ENCODE results near the gene FSIP1. TPM values are rescaled to one million over a fixed set of nuclear protein-coding genes. Genes with fewer than 3 reads are reported as not detected.

The FSIP1 gene
- total RNA-seq, 1 experiment from 2014 or later: 1.1 TPM

DNA sequence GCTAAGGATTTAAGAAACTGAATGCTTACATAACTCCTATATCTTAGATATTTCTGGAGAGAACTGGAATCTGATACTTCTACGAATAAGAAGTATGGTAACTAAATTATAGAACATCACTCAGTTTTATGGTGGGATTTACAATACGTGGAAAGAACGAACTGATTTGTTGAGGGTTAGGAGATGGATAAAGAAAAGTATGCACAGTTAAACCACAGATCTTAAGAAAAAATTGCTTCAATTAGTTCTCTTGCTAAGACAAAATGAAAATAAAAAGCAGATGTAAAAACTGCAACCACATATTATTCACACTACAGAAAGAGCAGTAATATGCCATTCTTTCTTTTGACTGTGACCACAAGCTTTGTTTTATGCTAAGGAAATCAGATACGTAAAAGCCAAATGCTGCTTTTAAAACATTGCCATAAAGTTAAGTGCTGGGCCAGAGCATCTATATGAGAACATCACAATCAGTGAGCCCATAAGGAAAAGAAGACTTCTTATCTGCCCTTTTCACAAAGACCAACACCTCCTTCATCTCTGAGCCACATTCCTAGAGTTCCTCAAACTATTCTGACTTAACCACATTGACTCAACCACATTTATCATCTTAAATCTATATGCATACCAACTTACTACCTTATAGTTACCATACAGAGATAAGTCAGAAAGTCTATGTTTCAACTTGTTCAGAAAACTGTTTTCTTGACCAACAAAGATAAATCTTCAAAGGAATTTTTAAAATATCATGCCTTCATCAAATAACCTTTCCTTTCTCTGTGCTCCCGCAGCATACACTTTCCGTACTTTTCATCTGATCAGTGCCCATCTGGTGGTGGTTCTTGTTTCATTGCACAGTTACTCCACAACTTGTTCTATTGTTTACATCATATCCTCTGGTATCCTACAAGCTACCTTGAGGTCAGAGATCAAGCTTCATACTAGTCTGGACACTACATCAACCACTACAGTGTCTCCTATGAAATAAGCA, 61.7 kb downstream of the FSIP1 start:
- DNase-seq (ENCODE audit: low read depth): peak; percentile 49

DNA sequence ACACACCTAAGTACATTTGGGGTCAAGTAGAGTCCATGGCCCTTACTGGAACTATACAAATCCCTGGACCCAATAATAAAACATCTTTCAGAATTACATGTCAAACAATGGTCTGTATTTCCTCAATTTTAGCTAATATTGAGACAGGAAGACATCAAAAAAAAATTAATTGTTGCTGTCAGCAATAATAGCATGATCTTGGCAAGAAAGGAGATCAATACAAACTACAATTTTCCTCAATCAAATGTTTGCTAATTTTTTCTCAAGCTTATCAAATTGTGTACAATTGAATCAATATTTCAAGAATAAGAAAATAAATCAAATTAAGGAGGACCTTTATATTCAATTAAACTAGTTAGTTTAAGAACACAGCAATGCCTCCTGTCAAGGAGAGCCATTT, 62.6 kb downstream of the FSIP1 start:
- no peak for DNase-seq (ENCODE audit: low read depth)

DNA sequence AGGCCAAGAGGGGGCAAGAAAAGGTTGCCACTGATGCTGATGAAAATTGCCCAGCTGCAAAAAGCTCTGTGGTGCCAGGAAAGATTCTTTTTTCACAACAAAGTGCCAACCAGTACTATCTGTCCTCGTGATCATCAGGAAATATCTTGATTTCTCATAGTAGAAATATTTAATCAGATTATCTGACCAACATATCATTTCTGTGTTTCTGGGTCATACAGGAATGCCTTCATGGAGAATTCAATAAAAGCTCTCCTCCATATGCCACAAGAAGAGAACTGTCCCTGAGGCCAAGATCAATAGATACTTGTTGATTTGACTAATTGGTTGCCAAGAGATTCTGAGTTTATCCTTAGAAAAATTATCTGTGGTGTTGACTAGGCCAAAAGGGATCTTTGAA, 63.5 kb downstream of the FSIP1 start:
- no peak for DNase-seq (ENCODE audit: low read depth)

DNA sequence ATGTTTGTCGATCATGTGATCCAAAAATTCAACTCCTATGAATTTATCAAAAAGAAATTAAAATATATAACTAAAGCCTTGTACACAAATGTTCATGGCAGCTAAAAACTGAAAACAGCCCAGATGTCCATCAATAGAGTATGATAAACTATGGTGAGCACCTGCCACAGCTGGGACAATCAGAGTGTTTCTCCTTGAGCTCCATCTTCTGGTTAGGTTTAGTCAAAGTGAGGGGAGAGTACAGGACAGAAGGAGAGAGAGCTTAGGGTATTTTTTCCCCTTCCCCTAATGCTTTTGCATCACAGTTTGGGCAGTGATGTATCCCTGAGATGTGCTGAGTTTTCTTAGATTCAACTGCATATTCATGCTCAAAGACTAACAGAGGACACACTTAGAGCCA, 65.5 kb downstream of the FSIP1 start:
- DNase-seq (ENCODE audit: low read depth): no peak

DNA sequence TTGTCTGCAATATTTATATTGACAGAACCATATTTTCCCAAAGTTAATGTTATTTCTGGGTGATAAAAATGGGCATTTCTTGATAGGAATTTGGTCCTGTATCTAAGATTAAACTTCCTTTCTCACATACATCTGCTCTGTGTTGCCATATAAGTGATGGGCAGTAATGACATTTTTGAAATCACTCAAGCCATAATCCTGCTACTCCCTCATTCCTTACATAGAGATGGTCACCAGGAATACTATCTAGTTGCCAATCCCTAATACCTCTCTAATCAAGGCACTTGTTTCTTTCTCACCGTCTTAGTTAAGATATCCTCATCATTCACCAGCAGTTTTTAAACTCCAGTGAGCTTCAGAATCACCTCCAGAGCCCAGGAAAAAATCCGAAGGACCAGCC, 68.4 kb downstream of the FSIP1 start:
- DNase-seq (ENCODE audit: low read depth): no peak

DNA sequence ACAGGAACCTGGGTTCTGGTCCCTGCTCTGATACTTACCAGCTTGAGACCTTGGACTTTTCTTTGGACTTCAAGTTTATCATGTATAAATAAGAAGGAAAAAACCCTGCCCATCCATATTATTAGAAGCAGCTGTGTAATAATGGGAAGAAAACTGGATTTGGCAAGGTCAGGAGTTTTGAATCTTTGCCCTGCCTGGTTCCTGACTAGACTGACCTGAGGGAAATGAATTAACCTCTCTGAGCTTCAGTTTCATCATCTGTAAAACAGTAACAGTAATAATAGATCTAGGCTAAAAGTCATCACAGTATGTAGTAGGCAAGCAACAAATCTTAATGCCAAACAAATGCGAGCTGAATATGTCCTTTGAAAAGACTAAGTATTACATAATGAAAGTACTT, 68.8 kb downstream of the FSIP1 start:
- DNase-seq (ENCODE audit: low read depth): no peak

DNA sequence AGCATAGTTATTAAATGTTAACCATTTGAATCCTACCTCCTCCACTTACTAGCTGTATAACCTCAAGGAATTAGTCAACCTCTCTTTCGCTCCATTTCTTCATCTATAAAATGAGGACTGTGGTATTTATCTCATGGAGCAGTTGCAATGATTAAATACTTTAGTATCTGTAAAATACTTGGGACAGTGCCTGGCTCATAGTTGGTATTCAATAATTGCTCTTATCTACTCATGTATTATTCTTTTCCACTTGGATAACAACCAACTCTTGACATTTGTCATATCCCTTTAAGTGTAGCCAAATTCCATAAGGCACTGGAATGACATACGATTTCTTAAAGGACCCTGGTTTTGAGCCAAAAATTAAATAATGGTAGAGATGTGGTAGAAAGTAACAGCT, 72.0 kb downstream of the FSIP1 start:
- no peak for DNase-seq (ENCODE audit: low read depth)

DNA sequence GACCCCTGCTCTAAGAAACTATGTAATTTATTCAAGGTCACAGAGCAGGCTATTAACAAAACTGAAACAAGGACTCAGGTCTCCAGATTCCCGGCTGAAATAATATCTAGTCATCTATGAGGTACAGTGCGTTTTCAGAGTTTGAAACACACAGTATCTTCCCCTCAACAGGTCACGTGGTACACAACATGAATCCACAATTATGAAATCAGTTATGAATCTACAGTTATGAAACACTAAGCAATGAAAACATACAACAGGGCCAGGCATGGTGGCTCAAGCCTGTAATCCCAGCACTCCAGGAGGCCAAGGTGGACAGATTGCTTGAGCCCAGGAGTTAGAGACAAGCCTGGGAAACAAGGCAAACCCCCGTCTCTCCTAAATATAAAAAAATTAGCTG, 72.7 kb downstream of the FSIP1 start:
- DNase-seq (ENCODE audit: low read depth): no peak

DNA sequence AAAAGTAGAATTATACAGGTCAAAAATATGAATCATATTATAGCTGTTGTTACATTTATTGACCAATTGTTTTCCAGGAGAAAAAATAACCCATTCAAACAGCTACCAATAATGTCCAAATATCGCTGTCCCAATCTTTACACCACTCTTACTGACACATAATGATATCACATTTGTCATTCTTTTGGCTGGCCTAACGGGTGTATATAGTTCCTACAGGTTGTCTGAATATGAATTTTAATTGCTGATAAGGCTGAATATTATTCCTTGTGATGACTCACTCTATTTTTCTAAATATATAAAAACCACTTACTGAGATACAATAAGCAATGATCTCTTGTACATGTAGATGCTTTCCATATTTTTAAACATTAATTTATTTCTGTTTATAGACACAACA, 76.4 kb downstream of the FSIP1 start:
- DNase-seq (ENCODE audit: low read depth): no peak

DNA sequence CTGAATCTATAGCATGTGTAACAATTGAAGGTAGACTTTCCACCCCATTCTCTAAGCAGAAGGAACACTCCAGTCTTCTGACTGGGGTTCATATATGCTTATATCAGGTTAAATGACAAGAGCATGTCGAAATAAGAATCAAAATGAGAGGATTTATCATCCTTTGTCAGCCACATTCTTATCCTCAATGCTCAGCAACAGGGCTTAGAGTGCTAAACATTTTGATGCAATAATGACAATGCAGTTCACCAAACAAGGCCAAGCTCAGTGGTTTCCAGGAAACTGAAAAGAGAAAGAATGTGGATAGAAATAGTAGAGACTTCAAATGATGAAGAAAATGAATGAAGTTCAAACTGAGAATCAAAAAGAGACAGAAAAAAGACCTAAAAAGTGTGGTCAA, 78.0 kb downstream of the FSIP1 start:
- peak; percentile 43 for DNase-seq (ENCODE audit: low read depth)

DNA sequence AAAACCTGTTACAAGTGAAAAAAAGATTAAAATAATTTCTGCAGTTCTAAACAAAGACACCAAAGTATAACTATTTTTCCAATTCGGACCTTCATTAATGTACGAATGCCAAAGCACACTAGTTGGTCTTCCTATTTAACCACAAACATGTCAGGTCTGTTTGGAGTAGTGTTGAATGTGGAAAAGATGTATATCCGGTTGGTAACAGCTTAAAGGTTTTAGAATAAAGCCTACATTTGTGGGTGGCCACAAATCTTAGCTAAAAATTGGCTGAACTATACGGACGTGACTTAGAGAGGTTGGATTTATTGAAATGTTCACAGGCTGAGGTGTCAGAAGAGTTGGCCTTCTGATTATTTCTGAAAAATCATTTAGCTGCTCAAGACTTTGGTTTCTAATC, 78.4 kb downstream of the FSIP1 start:
- DNase-seq (ENCODE audit: low read depth): no peak

DNA sequence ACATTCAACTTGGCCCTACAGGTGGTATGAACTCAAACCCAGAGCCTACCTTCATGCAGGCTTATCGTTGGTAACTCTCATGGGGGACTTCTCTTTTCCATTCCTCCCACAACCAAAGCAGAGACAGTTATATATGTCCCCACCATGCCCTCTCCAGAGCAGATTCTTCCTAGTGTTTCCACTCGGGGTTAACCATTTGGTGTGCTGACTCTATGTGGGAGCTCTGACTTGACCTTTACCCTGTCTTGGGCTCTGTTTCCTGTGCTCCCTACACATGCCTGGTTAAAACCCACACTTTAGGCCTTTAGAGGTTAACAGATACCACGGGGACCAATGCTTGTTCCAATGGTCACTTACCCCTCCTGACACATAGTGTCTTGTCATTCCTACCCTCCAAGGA, 80.7 kb downstream of the FSIP1 start:
- no peak for DNase-seq (ENCODE audit: low read depth)

DNA sequence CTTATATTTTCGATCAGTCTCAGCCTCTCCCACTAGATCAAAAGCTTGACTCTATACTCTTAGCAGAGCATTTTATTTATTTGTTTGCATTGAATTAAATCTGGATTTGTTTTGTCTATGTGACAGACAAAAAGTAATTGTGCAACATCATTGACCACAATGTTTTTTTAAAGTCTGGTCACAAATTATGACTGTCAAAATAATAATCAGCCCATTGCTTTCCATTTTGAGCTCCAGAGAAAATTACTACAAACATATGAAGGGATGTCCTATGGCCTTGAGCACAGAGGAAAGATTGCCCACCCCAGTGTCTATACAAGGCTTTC, 82.3 kb downstream of the FSIP1 start:
- no peak for DNase-seq (ENCODE audit: low read depth)

DNA sequence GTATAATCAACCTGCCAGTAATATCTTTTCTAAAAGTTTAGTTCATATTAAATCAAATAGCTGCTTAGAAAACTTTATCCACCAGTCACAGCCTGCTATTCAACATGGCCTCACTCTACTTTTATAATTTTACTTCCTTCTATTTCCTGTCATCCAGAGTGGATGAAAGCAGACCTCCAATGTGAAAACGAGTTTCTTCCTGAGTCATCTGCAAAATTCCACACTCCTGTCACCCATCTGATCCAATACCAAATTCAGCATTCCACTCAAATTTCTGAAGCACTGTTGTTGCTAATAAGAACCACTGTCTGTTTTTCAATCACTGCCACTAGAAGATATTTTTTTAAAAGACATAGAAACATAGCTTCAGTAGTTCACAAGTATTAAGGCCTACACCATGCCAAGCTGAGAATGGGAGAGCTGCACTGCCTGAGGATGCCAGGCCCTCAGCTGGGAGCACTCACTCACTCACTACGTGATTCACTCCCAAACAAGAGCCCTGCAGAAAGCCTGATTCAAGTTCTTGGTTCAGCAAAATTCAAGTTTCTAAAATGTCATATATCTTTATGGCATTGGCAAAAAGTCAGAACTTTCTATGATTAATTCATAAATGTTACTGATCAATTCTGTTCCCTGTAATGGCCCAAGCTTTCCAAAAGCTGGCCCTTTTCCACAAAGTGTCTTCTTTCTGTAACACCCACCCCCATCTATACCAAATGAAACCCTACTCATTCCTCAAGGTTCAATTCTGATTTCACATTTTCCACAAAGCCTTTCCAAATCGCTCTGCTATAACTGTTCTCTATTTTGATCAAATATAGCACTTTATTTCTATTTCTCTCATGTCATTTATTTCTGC, 82.9 kb downstream of the FSIP1 start:
- DNase-seq (ENCODE audit: low read depth): no peak

DNA sequence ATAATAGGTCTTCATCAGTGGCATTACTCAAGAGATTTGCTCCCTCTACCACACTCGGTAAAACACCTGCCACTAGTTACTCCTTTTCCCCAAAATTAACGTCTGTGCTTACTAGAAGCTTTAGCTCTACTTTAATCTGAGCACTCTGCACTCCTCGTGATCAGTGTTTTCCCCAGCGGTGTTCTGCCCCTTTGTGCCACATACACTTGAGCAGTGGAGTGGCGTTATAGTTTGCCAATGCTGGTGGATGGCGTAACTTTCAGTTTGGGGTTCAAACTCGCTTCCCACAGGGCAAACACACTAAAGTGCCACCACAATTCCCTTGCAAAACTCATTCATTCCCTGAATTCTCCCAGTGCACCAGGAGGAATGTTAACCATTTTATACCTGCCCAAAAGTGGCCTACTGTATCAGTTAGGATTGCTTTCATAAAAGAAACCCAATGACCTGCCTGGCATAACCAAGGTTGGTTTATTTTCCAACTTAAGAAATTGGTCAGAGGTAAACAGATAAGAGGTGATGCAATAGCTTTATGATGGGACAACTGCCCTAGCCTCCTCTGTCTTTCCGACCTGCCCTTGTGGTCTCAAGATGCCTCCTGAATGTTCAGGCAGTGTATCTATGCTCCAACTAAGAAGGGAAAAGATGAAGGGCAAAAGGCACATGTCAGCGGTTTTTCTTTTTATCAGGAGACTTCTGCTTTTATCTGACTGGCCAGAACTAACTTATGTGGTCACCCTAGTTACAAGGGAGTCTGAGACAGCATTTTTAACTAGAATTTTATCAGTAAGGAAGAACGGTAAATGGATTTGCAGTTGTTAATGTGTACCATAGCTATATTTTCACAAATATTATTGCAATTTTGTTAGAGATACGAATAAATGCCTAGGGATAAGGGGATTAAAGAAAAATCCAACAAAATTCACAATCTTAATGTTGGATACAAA, 83.9 kb downstream of the FSIP1 start:
- DNase-seq (ENCODE audit: low read depth): no peak

DNA sequence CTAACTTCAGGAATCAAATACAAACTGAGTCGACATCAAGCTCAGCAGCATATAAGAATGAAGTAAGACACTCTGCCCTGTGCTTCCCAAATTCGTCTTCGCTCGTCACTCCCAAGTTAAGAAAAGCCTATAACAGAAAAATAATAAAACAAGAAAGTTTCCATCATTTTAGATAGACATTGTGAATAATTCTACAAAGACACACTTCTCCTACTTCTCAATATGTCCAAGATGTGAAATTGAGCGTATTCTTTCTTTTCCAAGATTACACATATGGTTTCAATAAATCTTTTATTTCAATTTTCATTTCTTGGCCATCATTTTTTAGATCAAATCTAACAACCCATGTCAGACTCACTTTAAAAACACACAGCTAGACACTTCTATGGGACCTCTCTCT, 85.1 kb downstream of the FSIP1 start:
- DNase-seq (ENCODE audit: low read depth): no peak

DNA sequence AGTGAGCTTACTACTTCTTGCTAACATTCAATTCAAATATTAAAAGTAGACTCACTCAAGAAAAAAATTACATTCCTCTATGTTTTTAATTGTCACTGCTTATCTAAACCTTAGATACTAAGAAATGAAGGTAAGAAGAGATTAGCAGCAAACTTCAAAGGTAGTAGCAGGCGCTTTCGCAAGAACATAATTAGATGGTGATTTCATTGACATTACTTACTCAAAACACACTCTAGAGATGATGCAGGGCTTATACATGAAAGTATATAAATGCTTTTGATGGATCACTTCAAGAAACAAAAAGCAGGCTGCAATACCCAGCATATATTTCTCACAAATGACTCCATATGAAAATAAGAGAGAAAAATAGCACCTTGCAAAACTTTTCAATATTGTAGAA, 86.8 kb downstream of the FSIP1 start:
- DNase-seq (ENCODE audit: low read depth): no peak

DNA sequence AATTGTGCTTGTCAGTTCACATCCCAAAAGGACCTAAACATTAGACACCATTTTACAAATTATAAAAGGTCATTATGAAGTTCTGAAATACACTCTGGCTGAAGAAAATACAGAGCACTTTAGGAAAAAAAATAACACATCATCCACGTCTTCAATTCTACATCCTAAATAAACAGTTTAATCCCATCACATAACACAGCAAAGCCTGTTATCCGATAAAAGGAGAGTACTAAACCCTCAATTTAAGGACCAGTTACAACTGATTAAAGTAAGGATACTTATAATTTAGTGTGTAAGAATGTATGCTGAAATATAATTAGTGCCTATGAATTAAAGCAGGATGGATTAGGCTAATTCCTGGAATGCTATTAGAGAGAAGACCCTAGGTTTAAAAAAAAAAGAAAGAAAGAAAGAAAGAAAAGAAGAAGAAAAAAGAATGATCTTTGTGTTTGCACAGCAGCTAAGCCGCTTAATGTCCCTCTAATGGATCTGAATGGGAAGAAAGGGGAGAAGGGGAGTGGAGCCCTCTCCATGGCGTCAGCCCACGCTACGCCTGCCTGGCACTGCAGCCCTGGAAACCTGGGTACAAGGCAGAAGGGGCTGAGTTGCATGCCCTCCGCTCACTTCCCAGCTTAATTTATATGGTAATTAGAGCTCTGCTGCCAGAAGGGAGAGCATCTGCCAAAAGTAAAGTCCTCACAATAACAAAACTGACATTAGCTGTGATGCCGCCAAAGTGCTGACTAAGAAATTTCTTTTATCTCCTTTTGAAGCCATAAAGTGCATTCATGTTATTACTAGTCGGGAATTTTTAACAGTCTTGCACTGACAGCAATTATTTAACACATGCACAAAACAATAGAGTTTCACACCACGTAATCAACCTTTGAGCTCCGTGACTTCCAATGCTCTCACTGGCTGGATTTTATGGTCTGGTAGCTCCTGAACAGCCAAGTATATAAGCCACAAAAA, 90.0 kb downstream of the FSIP1 start:
- no peak for DNase-seq (ENCODE audit: low read depth)

DNA sequence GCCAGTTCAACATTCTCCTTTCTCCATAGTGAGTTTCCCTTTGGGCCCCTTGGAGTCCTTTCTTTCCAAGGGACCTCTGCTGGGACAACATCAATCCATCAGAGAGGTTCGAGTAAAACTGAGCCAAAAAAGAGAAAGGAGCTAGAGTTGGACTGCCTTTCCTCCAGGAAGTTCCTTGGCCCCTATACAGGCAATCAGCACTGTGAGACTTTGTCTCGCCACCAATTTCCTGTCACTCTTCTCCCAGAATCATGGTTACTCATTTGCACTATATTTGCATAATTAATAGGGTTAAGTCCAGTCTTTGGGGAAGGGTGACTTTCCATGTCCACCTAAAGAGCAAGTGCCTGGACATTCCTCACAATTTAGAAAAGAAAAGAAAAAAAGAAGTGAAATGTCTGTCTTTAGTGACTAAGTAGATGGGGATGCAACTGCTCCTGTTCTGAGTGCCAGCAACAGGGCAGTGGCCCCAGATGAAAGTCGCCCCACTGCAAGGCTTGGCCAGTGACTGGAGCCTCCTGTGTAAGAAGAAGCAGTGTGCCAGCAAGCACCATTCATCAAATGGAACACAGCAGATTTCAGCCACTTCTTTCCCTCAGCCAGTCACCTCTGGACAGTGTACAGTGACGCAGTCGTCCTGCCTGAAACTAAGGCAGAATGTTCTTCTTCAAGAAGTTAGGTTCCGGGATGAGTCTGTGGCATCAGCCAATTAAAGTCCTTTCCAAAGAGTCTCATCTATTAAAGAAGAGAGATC, 91.6 kb downstream of the FSIP1 start:
- DNase-seq (ENCODE audit: low read depth): no peak

DNA sequence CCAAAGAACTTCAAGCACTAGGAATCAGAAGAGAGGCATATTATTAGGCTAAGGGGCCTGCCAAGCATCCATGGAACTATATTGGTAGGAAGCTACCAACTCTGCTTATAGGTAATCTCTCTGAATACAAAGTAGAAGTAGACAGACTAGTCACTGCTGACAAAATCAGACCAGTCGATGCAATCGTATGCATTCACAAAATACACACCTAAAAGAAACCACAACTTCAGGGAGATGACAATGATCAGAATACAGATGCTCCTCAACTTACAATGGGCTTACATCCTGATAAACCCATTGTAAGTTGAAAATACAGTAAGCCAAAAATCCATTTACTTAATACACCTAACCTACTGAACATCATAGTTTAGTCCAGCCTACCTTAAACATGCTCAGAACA, 94.7 kb downstream of the FSIP1 start:
- no peak for DNase-seq (ENCODE audit: low read depth)

Measured in LHCN-M2 (cell line).